IMR-90 (cell line): ENCODE measurements around the gene AOPEP. TPM values are rescaled to one million over a fixed set of nuclear protein-coding genes. Genes with fewer than 3 reads are reported as not detected.

Source experiments
- ATAC-seq: fragments of 200-7000 bp; cut with Tn5 transposase; 2 replicates; pipeline ENCODE4 v1.9.1; 2020; ENCODE audit warnings: low read depth, mild to moderate bottlenecking, moderate library complexity
- BruUV-seq: library from RNA; stranded (reverse); fragments of 400-500 nt; replicated peaks from 2 replicates; lab custom pipeline; 2021; lab: Mats Ljungman, UMichigan
- CTCF ChIA-PET: fragments of 300-600 bp; formaldehyde crosslinking; extraction: SDS; loops from one replicate; lab custom pipeline; 2021; ENCODE audit warnings: antibody characterized with exemption; lab: Yijun Ruan, JAX
- POLR2A ChIA-PET: fragments of 300-600 bp; sonication (Branson Sonifier 250); formaldehyde crosslinking; loops from one replicate; lab custom pipeline; 2022; ENCODE audit warnings: antibody characterized with exemption; ENCODE audit not compliant: unreplicated experiment; lab: Charles Lee
- DNase-seq: peaks from one replicate; pipeline ENCODE4 v3.0.0; 2013
- H2AFZ ChIP-seq: replicated peaks from 2 replicates; pipeline ENCODE3; 2013; ENCODE audit warnings: low read length, mild to moderate bottlenecking; ENCODE audit not compliant: poor library complexity
- H2AK5ac ChIP-seq: 2 replicates; pipeline ENCODE4 v1.6.1; 2013; ENCODE audit warnings: low read depth, low read length, inconsistent platforms
- H2AK9ac ChIP-seq: replicated peaks from 2 replicates; pipeline ENCODE3; 2013; ENCODE audit warnings: mild to moderate bottlenecking, low read depth, low read length, moderate library complexity; ENCODE audit not compliant: poor library complexity
- H2BK120ac ChIP-seq: 2 replicates; pipeline ENCODE4 v1.6.1; 2013; ENCODE audit warnings: low read depth, low read length, inconsistent platforms
- H2BK15ac ChIP-seq: 3 replicates; pipeline ENCODE4 v1.6.1; 2013; ENCODE audit warnings: low read depth, low read length, inconsistent platforms
- H2BK20ac ChIP-seq: 2 replicates; pipeline ENCODE4 v1.6.1; 2013; ENCODE audit warnings: low read depth, mild to moderate bottlenecking, inconsistent platforms, low read length, moderate library complexity
- H2BK5ac ChIP-seq: 2 replicates; pipeline ENCODE4 v1.6.1; 2013; ENCODE audit warnings: mild to moderate bottlenecking, low read depth, low read length, inconsistent platforms; ENCODE audit not compliant: poor library complexity, severe bottlenecking
- H3K14ac ChIP-seq: replicated peaks from 2 replicates; pipeline ENCODE4 v1.6.1; 2013; ENCODE audit warnings: low read depth, low read length, inconsistent platforms
- H3K18ac ChIP-seq: 2 replicates; pipeline ENCODE4 v1.6.1; 2013; ENCODE audit warnings: low read depth, low read length, control low read depth
- H3K23ac ChIP-seq: 2 replicates; pipeline ENCODE4 v1.6.1; 2013; ENCODE audit warnings: low read depth, low read length, inconsistent platforms
- H3K27ac ChIP-seq: 2 replicates; pipeline ENCODE4 v1.5.1; 2013; ENCODE audit warnings: mild to moderate bottlenecking, control low read depth, low read length; ENCODE audit not compliant: insufficient read depth
- H3K27me3 ChIP-seq: 2 replicates; pipeline ENCODE4 v1.6.1; 2013; ENCODE audit warnings: low read length; ENCODE audit not compliant: control insufficient read depth, insufficient read depth
- H3K36me3 ChIP-seq: 2 replicates; pipeline ENCODE4 v1.6.1; 2013; ENCODE audit warnings: low read length, mixed read lengths; ENCODE audit not compliant: control insufficient read depth, insufficient read depth
- H3K4ac ChIP-seq: 2 replicates; pipeline ENCODE4 v1.6.1; 2013; ENCODE audit warnings: low read depth, low read length, inconsistent platforms
- H3K4me1 ChIP-seq: 2 replicates; pipeline ENCODE4 v1.6.1; 2013; ENCODE audit warnings: low read length, mixed read lengths; ENCODE audit not compliant: control insufficient read depth, insufficient read depth
- H3K4me2 ChIP-seq: 2 replicates; pipeline ENCODE4 v1.6.1; 2013; ENCODE audit warnings: low read depth, mild to moderate bottlenecking, control low read depth, low read length, moderate library complexity
- H3K4me3 ChIP-seq: 2 replicates; pipeline ENCODE4 v1.5.1; 2013; ENCODE audit warnings: low read depth, mild to moderate bottlenecking, control low read depth, low read length, moderate library complexity; ENCODE audit not compliant: insufficient read depth
- H3K56ac ChIP-seq: 2 replicates; pipeline ENCODE4 v1.6.1; 2013; ENCODE audit warnings: low read length, inconsistent platforms; ENCODE audit not compliant: insufficient read depth; ENCODE audit errors: extremely low read depth
- H3K79me1 ChIP-seq, 2 experiments: 2 replicates each; pipeline ENCODE4 v1.6.1; 2013; ENCODE audit warnings: low read length in 2 of 2, inconsistent platforms in 1 of 2, low read depth in 1 of 2
- H3K9ac ChIP-seq: 2 replicates; pipeline ENCODE4 v1.6.1; 2013; ENCODE audit warnings: low read depth, low read length, control low read depth
- H3K9me1 ChIP-seq: 2 replicates; pipeline ENCODE4 v1.6.1; 2013; ENCODE audit warnings: low read length, inconsistent platforms; ENCODE audit not compliant: insufficient read depth
- H3K9me3 ChIP-seq: 2 replicates; pipeline ENCODE4 v1.6.1; 2013; ENCODE audit warnings: low read length; ENCODE audit not compliant: control insufficient read depth, insufficient read depth
- H4K20me1 ChIP-seq: 2 replicates; pipeline ENCODE4 v1.6.1; 2013; ENCODE audit warnings: low read length, inconsistent platforms; ENCODE audit not compliant: insufficient read depth
- H4K5ac ChIP-seq: 2 replicates; pipeline ENCODE4 v1.6.1; 2013; ENCODE audit warnings: mild to moderate bottlenecking, low read depth, low read length, control low read depth
- H4K8ac ChIP-seq, 2 experiments: 2 replicates each; pipeline ENCODE4 v1.6.1; 2013; ENCODE audit warnings: low read depth in 2 of 2, low read length in 2 of 2, control low read depth in 1 of 2, inconsistent platforms in 1 of 2
- H4K91ac ChIP-seq: 2 replicates; pipeline ENCODE4 v1.6.1; 2013; ENCODE audit warnings: low read depth, low read length, inconsistent platforms; ENCODE audit not compliant: insufficient read depth
- BHLHE40 ChIP-seq: fragments of 150-350 bp; IDR thresholded peaks from 2 replicates; pipeline ENCODE4 v1.6.1; 2016; ENCODE audit warnings: mild to moderate bottlenecking, low read depth, low read length
- CEBPB ChIP-seq: IDR thresholded peaks from 2 replicates; pipeline ENCODE4 v1.6.1; 2012; ENCODE audit warnings: low read depth, low read length, improper control_type of control experiment
- CHD1 ChIP-seq: IDR thresholded peaks from 2 replicates; pipeline ENCODE4 v1.6.1; 2012; ENCODE audit warnings: low read depth, low read length, improper control_type of control experiment
- CTCF ChIP-seq: conservative IDR thresholded peaks from 2 replicates; pipeline ENCODE4 v1.5.1; 2012; ENCODE audit warnings: mild to moderate bottlenecking, low read depth, low read length, improper control_type of control experiment
- ELK1 ChIP-seq: fragments of 150-350 bp; IDR thresholded peaks from 2 replicates; pipeline ENCODE4 v1.6.1; 2016; ENCODE audit warnings: low read depth, mild to moderate bottlenecking, low read length, moderate library complexity, borderline replicate concordance
- FOS ChIP-seq: fragments of 150-350 bp; IDR thresholded peaks from 2 replicates; pipeline ENCODE4 v1.6.1; 2016; ENCODE audit warnings: low read depth, low read length
- MAFK ChIP-seq: IDR thresholded peaks from 2 replicates; pipeline ENCODE4 v1.6.1; 2012; ENCODE audit warnings: low read depth, low read length, improper control_type of control experiment
- MAZ ChIP-seq: IDR thresholded peaks from 2 replicates; pipeline ENCODE4 v1.6.1; 2012; ENCODE audit warnings: low read depth, mild to moderate bottlenecking, low read length, improper control_type of control experiment, moderate library complexity, borderline replicate concordance
- NFE2L2 ChIP-seq: fragments of 150-350 bp; IDR thresholded peaks from 2 replicates; pipeline ENCODE4 v1.6.1; 2016; ENCODE audit warnings: low read depth, mild to moderate bottlenecking, low read length
- POLR2A ChIP-seq: IDR thresholded peaks from 2 replicates; pipeline ENCODE4 v1.6.1; 2012; ENCODE audit warnings: mild to moderate bottlenecking, low read depth, low read length
- RAD21 ChIP-seq: IDR thresholded peaks from 2 replicates; pipeline ENCODE4 v1.6.1; 2012; ENCODE audit warnings: low read length, improper control_type of control experiment
- RCOR1 ChIP-seq: IDR thresholded peaks from 2 replicates; pipeline ENCODE4 v1.6.1; 2012; ENCODE audit warnings: mild to moderate bottlenecking, low read length, improper control_type of control experiment; ENCODE audit not compliant: insufficient replicate concordance
- RFX5 ChIP-seq: IDR thresholded peaks from 2 replicates; pipeline ENCODE4 v1.8.0; 2012; ENCODE audit warnings: low read depth, mild to moderate bottlenecking, low read length, moderate library complexity
- SMC3 ChIP-seq: fragments of 150-350 bp; IDR thresholded peaks from 2 replicates; pipeline ENCODE4 v1.6.1; 2016; ENCODE audit warnings: low read depth, mild to moderate bottlenecking, antibody characterized with exemption, low read length, moderate library complexity
- USF2 ChIP-seq: fragments of 150-350 bp; IDR thresholded peaks from 2 replicates; pipeline ENCODE4 v1.6.1; 2017; ENCODE audit warnings: mild to moderate bottlenecking, antibody characterized with exemption, low read length, low read depth
- WGBS, 2 experiments: methylation state at CpG; one replicate each; pipeline versions ENCODE4 v1.1.5 to v1.1.7; 2013; ENCODE audit warnings: missing lambda C conversion rate in 2 of 2; ENCODE audit not compliant: insufficient read length in 1 of 2; ENCODE audit errors: extremely low coverage in 2 of 2; 5-methylcytosine and 5-hydroxymethylcytosine counted together
- dilution Hi-C: fragments of 300-500 bp; cut with HindIII; formaldehyde crosslinking; loops from one replicate; pipeline ENCODE4 v1.14.3; 2018; ENCODE audit warnings: low sequenced_read_pairs; ENCODE audit not compliant: unreplicated experiment
- in situ Hi-C: fragments of 300-500 bp; cut with MboI; formaldehyde crosslinking; loops from 3 replicates; pipeline ENCODE4 v1.14.3; 2019; ENCODE audit warnings: low sequenced_read_pairs, inconsistent platforms, mixed read lengths
- intact Hi-C: fragments of 100-400 bp; cut with micrococcal nuclease; formaldehyde crosslinking; loops from 2 replicates; pipeline ENCODE4 v1.10.0; 2022
- polyA plus RNA-seq, 3 experiments: library from polyadenylated mRNA; depleted of rRNA; stranded (reverse); fragments of >200 nt; gene quantifications; 2 replicates each; pipeline ENCODE4 v1.2.3, GENCODE V29; 2012; ENCODE audit warnings: low replicate concordance in 1 of 3
- total RNA-seq: library from RNA; depleted of rRNA; stranded (reverse); fragments of >200 nt; gene quantifications from 2 replicates; pipeline ENCODE4 v1.2.3, GENCODE V29; 2012

The AOPEP gene
- total and polyA plus RNA-seq, 2 of the 4 experiments (the other 2 are of a cell fraction) = 34.9 to 38.7 TPM

- dilution Hi-C loops = no loop called here
- TF ChIP-seq USF2 = no peak
- no peak for TF ChIP-seq BHLHE40
- TF ChIP-seq CHD1 = no peak
- TF ChIP-seq RFX5 = no peak
- TF ChIP-seq FOS = no peak
- TF ChIP-seq CTCF = no peak
- no peak for TF ChIP-seq RCOR1
- no peak for TF ChIP-seq POLR2A
- no peak for TF ChIP-seq ELK1
- TF ChIP-seq MAZ = no peak
- TF ChIP-seq RAD21 = no peak
- TF ChIP-seq CEBPB = no peak
- no peak for TF ChIP-seq MAFK
- no peak for TF ChIP-seq NFE2L2
- TF ChIP-seq SMC3 = no peak
Observed at GRCh38 chr9:94859891-94860290, 133.4 kb downstream of the AOPEP start.

More at GRCh38 chr9:94859891-94860290, 133.4 kb downstream of the AOPEP start:
- DNase-seq (no peak), ATAC-seq (no peak)
- Histone ChIP-seq H2AK9ac (no peak overlapping the region), H4K20me1 (0 out of 2 replicates have a peak, but pooled peaks cover 5% of the 10 kb centered on the region), H3K56ac (no peak overlapping the region), H2AFZ (no peak overlapping the region), H4K8ac (peak overlapping the region in 1 of 2 experiments; percentile 82; a peak in 1 of 4 replicates), H3K4me3 (no peak overlapping the region), H2BK120ac (peak overlapping the region; percentile 93; the same call in 1 of the 2 replicates), H3K27ac (no peak overlapping the region), H2AK5ac (peak overlapping the region; percentile 59; the same call in 1 of the 2 replicates), H3K18ac (peak overlapping the region; percentile 58; the same call in 1 of the 2 replicates), H3K4me2 (no peak overlapping the region), H2BK20ac (peak overlapping the region; percentile 16; the same call in 1 of the 2 replicates), H3K9ac (no peak overlapping the region), H3K4me1 (peaks cover 18% of the 10 kb centered on the region), H3K79me1 (peaks cover 3 to 41% of the 10 kb centered on the region in 2 experiments; a peak in 3 of 4 replicates), H2BK15ac (0 out of 3 replicates have a peak overlapping the region, but pooled peaks have one; percentile 81), H4K91ac (peak overlapping the region; percentile 63; the same call in 1 of the 2 replicates), H2BK5ac (no peak overlapping the region), H3K4ac (peak overlapping the region; percentile 97), H3K23ac (no peak overlapping the region), H3K36me3 (peaks cover 1% of the 10 kb centered on the region; the same call in 1 of the 2 replicates), H3K9me3 (0 out of 2 replicates have a peak, but pooled peaks cover 2% of the 10 kb centered on the region), H3K9me1 (peaks cover 31% of the 10 kb centered on the region), H4K5ac (peak overlapping the region; percentile 43; the same call in 1 of the 2 replicates), H3K14ac (peak overlapping the region; percentile 69), H3K27me3 (no peaks in the 10 kb centered on the region)
- WGBS, 2 experiments = 96% methylated on average over 2 of the region's 6 CpGs; no CpG with 5 or more reads in 1 of the 2 experiments
- in situ Hi-C loops (no loop called here), intact Hi-C loops (loop anchor here (5.0 kb wide), 1 partner anchor 38 kb away; no protein-coding TSS in a partner anchor)
- ChIA-PET CTCF (interaction anchor here (0.6 kb wide), 1 partner anchor 104 kb away, joined by 3 read pairs; no protein-coding TSS in a partner anchor), POLR2A (no interaction called here)
- no TSS peak for BruUV-seq
